Peyer's patch (tissue), 4 donors: ENCODE results near the gene B4GALNT1. TPM values are rescaled to one million over a fixed set of nuclear protein-coding genes. Genes with fewer than 3 reads are reported as not detected.

Experiments
- DNase-seq, 3 donors: peaks; one replicate each; pipeline ENCODE4 v3.0.0-alpha.2; 2017 to 2019
- H3K27ac ChIP-seq, 4 donors: fragments of 200-600 bp; sonication (generic); one replicate each; pipeline ENCODE4 v1.5.1; 2016 to 2019
- H3K27me3 ChIP-seq, 2 donors: fragments of 200-600 bp; sonication (generic); one replicate each; pipeline ENCODE4 v1.5.1; 2019
- H3K36me3 ChIP-seq, 3 donors: fragments of 200-600 bp; sonication (generic); one replicate each; pipeline ENCODE4 v1.5.1; 2016 to 2019
- H3K4me1 ChIP-seq, 4 donors: fragments of 200-600 bp; sonication (generic); one replicate each; pipeline ENCODE4 v1.5.1; 2016 to 2019
- H3K4me3 ChIP-seq, 4 donors: fragments of 200-600 bp; sonication (generic); 1 replicate in 3 of 4; 2 replicates in 1 of 4; pipeline ENCODE4 v1.5.1; 2016 to 2019; ENCODE audit warnings: mild to moderate bottlenecking in 1 of 4
- H3K9me3 ChIP-seq, 4 donors: fragments of 200-600 bp; sonication (generic); one replicate each; pipeline ENCODE4 v1.5.1; 2016 to 2019; ENCODE audit warnings: mild to moderate bottlenecking in 1 of 4
- POLR2A ChIP-seq, 2 donors: fragments of 450-650 bp; IDR thresholded peaks; one replicate each; pipeline ENCODE4 v1.5.1; 2017; ENCODE audit warnings: antibody characterized with exemption in 2 of 2, mild to moderate bottlenecking in 2 of 2, moderate library complexity in 2 of 2
- total RNA-seq, 4 donors: library from RNA; depleted of rRNA; stranded (reverse); fragments of >200 nt; gene quantifications; one replicate each; pipeline ENCODE4 v1.1.0, GENCODE V29; 2016
- TF ChIP-seq, protein P1 (sequence below), 6 experiments: fragments of 450-650 bp in 4 of 6; fragments of 200-600 bp in 2 of 6; sonication (generic) in 1 of 6; IDR thresholded peaks; one replicate each; pipeline ENCODE4 v1.5.1; 2017 to 2019; ENCODE audit warnings: antibody characterized with exemption in 6 of 6, mild to moderate bottlenecking in 3 of 6, moderate library complexity in 1 of 6

B4GALNT1 gene
- total RNA-seq, 4 donors from 2014 or later, result 0.40 TPM; not detected in 3

DNA sequence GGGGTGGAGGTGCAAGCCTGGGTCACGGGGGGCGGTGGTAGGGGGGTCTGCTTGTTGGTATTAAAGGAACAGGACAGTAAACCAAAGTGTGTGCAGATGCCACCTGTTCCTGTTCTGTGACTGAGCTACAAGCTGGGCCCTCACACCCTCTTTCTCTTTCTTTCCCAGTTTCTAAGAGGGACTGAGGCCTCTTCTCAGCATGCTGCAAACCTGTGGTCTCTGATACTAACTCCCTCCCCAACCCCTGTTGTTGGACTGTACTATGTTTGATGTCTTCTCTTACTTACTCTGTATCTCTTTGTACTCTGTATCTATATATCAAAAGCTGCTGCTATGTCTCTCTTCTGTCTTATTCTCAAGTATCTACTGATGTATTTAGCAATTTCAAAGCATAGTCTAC lies 49.0 kb downstream of the B4GALNT1 start:
- Histone ChIP-seq H3K4me1 (no peaks in the 10 kb centered on the region), H3K36me3 (no peaks in the 10 kb centered on the region), H3K27me3 (no peaks in the 10 kb centered on the region), H3K9me3 (no peaks in the 10 kb centered on the region), H3K4me3 (no peak overlapping the region), H3K27ac (no peak overlapping the region)
- DNase-seq, result no peak
- TF ChIP-seq, protein P1, sequence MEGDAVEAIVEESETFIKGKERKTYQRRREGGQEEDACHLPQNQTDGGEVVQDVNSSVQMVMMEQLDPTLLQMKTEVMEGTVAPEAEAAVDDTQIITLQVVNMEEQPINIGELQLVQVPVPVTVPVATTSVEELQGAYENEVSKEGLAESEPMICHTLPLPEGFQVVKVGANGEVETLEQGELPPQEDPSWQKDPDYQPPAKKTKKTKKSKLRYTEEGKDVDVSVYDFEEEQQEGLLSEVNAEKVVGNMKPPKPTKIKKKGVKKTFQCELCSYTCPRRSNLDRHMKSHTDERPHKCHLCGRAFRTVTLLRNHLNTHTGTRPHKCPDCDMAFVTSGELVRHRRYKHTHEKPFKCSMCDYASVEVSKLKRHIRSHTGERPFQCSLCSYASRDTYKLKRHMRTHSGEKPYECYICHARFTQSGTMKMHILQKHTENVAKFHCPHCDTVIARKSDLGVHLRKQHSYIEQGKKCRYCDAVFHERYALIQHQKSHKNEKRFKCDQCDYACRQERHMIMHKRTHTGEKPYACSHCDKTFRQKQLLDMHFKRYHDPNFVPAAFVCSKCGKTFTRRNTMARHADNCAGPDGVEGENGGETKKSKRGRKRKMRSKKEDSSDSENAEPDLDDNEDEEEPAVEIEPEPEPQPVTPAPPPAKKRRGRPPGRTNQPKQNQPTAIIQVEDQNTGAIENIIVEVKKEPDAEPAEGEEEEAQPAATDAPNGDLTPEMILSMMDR (IDR thresholded peaks at IDR 0.05), result no peak

DNA sequence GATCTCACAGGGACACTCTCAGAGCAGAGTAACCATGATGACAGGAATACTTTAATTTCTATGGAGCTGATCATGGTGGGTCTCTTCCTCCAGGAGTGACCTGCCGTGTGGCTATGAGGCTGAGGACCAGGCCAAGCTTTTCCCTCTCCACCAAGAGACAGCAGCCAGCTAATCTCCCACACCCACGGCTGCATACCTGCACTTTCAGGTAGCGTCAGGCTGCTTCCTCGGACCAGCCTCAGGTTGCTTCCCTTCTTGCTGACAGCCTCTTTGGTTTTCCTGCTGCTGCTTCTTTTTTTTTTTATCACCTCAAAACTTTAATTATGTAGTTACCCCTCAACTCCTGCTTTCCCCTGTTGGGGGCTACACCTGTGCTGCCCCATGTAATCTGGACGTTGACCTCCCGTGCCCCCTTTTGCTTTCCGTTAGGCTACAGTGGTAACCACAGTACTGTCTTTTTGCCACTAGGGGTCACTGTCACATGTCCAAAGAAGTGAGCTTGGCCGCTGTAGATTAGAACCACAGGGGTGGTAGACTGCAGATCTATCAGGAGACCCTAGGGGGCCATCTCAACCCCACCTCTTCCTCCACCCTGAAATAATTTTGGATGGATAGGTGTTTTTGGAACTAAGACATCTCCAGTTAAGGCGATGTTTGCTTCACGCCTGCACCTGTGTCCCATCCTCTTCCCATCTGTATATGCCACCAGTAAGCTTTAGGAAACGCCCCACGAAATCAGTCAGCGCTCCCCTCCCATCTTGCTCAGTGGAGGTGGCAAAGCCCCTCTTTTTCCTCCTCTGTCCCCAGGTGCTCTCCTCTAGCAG lies 49.8 kb downstream of the B4GALNT1 start:
- TF ChIP-seq POLR2A (IDR thresholded peaks at IDR 0.05), result no peak
- TF ChIP-seq, protein P1 (IDR thresholded peaks at IDR 0.05), result peak; percentile 91 to 97 (median 94)
- no peaks in the 10 kb centered on the region for H3K36me3 ChIP-seq

GRCh38 chr12:57582440-57582839 lies 50.6 kb downstream of the B4GALNT1 start:
- no peak for DNase-seq
- no peaks in the 10 kb centered on the region for H3K9me3 ChIP-seq
- TF ChIP-seq, protein P1 (IDR thresholded peaks at IDR 0.05), result no peak
- no peak for TF ChIP-seq POLR2A (IDR thresholded peaks at IDR 0.05)

More for the DNA sequence above, 49.8 kb downstream of the B4GALNT1 start:
- Histone ChIP-seq H3K4me3 (no peak overlapping the region), H3K9me3 (no peaks in the 10 kb centered on the region), H3K4me1 (no peaks in the 10 kb centered on the region), H3K27ac (no peak overlapping the region), H3K27me3 (no peaks in the 10 kb centered on the region)
- peak in 2 of 3 donors; percentile 72 to 87 for DNase-seq

DNA sequence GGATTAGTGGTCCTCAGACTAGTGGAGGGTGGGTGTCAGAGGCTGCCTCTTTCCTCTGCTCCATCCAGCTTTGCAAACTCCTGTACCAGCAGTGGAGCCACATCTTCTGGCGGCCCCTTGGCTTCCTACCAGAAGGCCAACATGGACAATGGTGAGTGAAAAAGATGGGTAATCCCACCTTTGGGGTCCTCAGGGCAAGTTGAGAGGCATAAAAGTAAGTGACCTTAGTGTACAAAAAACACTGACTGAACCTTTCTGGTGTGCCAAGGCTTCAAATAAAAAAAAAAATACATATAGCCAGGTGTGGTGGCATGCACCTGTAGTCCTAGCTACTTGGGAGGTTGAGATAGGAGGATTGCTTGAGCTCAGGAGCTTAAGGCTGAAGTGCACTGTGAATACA lies 51.2 kb downstream of the B4GALNT1 start:
- Histone ChIP-seq H3K27me3 (no peaks in the 10 kb centered on the region), H3K4me1 (no peaks in the 10 kb centered on the region), H3K4me3 (no peak overlapping the region), H3K9me3 (no peaks in the 10 kb centered on the region), H3K27ac (no peak overlapping the region), H3K36me3 (no peaks in the 10 kb centered on the region)
- DNase-seq, result no peak
- TF ChIP-seq, protein P1 (IDR thresholded peaks at IDR 0.05), result no peak
- no peak for TF ChIP-seq POLR2A (IDR thresholded peaks at IDR 0.05)

More at GRCh38 chr12:57582440-57582839, 50.6 kb downstream of the B4GALNT1 start:
- no peaks in the 10 kb centered on the region for H3K27me3 ChIP-seq
- no peak overlapping the region for H3K27ac ChIP-seq
- H3K36me3 ChIP-seq, result no peaks in the 10 kb centered on the region
- H3K4me1 ChIP-seq, result no peaks in the 10 kb centered on the region
- no peak overlapping the region for H3K4me3 ChIP-seq

- H3K27ac ChIP-seq, result no peak overlapping the region
These were observed 52.6 kb downstream of the B4GALNT1 start for GRCh38 chr12:57580466-57580795.

More at GRCh38 chr12:57580466-57580795, 52.6 kb downstream of the B4GALNT1 start:
- H3K27me3 ChIP-seq, result no peaks in the 10 kb centered on the region
- no peak overlapping the region for H3K4me3 ChIP-seq
- H3K9me3 ChIP-seq, result no peaks in the 10 kb centered on the region
- TF ChIP-seq, protein P1 (IDR thresholded peaks at IDR 0.05), result no peak
- TF ChIP-seq POLR2A (IDR thresholded peaks at IDR 0.05), result no peak
- H3K4me1 ChIP-seq, result no peaks in the 10 kb centered on the region
- no peaks in the 10 kb centered on the region for H3K36me3 ChIP-seq
- no peak for DNase-seq
